ENCODE measurements around the gene RARA.

DNA sequence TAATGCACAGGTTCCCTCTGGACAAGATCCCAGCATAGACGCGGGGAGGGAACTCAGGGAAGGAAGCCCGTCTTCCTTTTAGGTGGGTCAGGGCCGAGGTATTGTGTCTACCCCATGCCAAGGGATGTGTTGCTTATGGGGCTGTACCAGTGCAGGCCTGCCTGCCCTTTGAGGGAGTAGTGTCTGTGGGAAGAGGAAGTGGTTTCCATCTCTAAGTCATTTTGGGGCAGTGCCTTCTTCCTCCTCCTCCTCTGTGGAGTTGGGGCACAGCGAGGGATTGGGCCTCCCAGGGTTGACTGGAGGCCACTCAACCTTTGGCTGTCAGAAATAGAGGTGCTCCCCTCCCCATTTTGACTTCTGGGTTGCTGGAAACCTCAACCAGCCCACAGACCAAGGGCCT lies 29.1 kb downstream of the RARA start:
- TF ChIP-seq, protein P1, sequence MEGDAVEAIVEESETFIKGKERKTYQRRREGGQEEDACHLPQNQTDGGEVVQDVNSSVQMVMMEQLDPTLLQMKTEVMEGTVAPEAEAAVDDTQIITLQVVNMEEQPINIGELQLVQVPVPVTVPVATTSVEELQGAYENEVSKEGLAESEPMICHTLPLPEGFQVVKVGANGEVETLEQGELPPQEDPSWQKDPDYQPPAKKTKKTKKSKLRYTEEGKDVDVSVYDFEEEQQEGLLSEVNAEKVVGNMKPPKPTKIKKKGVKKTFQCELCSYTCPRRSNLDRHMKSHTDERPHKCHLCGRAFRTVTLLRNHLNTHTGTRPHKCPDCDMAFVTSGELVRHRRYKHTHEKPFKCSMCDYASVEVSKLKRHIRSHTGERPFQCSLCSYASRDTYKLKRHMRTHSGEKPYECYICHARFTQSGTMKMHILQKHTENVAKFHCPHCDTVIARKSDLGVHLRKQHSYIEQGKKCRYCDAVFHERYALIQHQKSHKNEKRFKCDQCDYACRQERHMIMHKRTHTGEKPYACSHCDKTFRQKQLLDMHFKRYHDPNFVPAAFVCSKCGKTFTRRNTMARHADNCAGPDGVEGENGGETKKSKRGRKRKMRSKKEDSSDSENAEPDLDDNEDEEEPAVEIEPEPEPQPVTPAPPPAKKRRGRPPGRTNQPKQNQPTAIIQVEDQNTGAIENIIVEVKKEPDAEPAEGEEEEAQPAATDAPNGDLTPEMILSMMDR (conservative IDR thresholded peaks at IDR 0.05): no peak
- TF ChIP-seq EZH2 (IDR thresholded peaks at IDR 0.05; ENCODE audit: low read depth): no peak

All from PC-9 (cell line).